NCI-H2196 (cell line): ENCODE data around the gene MTFR1L.

Experiments
- DNase-seq: peaks from one replicate; lab custom pipeline; 2025; ENCODE audit not compliant: unreplicated experiment; lab: John Stamatoyannopoulos, UW

Gene MTFR1L

GRCh38 chr1:25875856-25876692 is 56.3 kb downstream of the MTFR1L start:
- DNase-seq: no peak

- DNase-seq: no peak
Measured at GRCh38 chr1:25876693-25877077, 56.9 kb downstream of the MTFR1L start.

GRCh38 chr1:25877155-25877554 is 57.4 kb downstream of the MTFR1L start:
- no peak for DNase-seq

- DNase-seq: no peak
Measured at GRCh38 chr1:25878690-25879089, 58.9 kb downstream of the MTFR1L start.

GRCh38 chr1:25879675-25880074 is 59.9 kb downstream of the MTFR1L start:
- DNase-seq: no peak

- DNase-seq: no peak
Measured at GRCh38 chr1:25880518-25880917, 60.8 kb downstream of the MTFR1L start.

GRCh38 chr1:25881266-25881665 is 61.5 kb downstream of the MTFR1L start:
- DNase-seq: no peak
